RWPE2 (cell line): ENCODE data around the gene ZNF714.

Experiments used
- ATAC-seq: fragments of 200-7000 bp; cut with Tn5 transposase; 3 replicates; pipeline ENCODE4 v1.9.1; 2021; ENCODE audit warnings: low read depth
- DNase-seq: peaks from one replicate; pipeline ENCODE4 v3.0.0-alpha.2; 2020; ENCODE audit warnings: low spot score
- H3K27ac ChIP-seq: fragments of 450-650 bp; 2 replicates; pipeline ENCODE4 v1.5.1; 2017; ENCODE audit warnings: mild to moderate bottlenecking; ENCODE audit not compliant: poor library complexity, severe bottlenecking
- H3K27me3 ChIP-seq: fragments of 250-450 bp; sonication (Bioruptor Pico); 2 replicates; pipeline ENCODE4 v1.5.1; 2021; ENCODE audit warnings: mild to moderate bottlenecking, moderate library complexity; ENCODE audit not compliant: insufficient read depth, poor library complexity, severe bottlenecking
- H3K36me3 ChIP-seq: fragments of 250-450 bp; sonication (Bioruptor Pico); 2 replicates; pipeline ENCODE4 v1.5.1; 2020; ENCODE audit warnings: low read depth, mild to moderate bottlenecking, moderate library complexity
- H3K4me1 ChIP-seq: fragments of 250-450 bp; sonication (Bioruptor Pico); 2 replicates; pipeline ENCODE4 v1.5.1; 2021; ENCODE audit warnings: mild to moderate bottlenecking, moderate library complexity; ENCODE audit not compliant: insufficient read depth, poor library complexity, severe bottlenecking
- H3K4me3 ChIP-seq: fragments of 250-450 bp; sonication (Bioruptor Pico); 2 replicates; pipeline ENCODE4 v1.5.1; 2021; ENCODE audit warnings: mild to moderate bottlenecking, moderate library complexity; ENCODE audit not compliant: severe bottlenecking
- H3K9me3 ChIP-seq: fragments of 250-450 bp; sonication (Bioruptor Pico); 2 replicates; pipeline ENCODE4 v1.5.1; 2021; ENCODE audit warnings: mild to moderate bottlenecking, moderate library complexity; ENCODE audit not compliant: severe bottlenecking
- TF ChIP-seq, protein P1 (sequence below): fragments of 450-650 bp; IDR thresholded peaks from one replicate; pipeline ENCODE4 v1.5.1; 2017; ENCODE audit warnings: mild to moderate bottlenecking, moderate library complexity; ENCODE audit not compliant: poor library complexity, severe bottlenecking

Gene ZNF714

DNA sequence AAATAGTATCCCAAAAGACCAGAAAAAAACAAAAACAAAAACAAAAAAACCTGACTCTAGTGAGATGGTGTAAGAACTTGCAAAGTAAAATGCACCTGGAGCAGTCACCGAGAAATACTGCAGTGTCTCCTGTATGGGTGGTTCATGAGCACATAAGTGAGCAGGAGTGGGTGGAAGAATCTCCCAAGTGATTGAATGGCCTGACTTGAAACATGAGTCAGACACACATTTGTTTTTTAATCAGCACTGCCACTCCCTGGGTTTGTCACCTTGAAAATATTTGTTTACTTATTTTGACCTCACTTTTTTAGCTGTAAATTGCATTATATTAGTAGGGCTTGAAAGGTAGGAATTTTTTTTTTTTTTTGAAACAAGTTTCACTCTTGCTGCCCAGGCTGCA lies 61.9 kb downstream of the ZNF714 start:
- TF ChIP-seq, protein P1, sequence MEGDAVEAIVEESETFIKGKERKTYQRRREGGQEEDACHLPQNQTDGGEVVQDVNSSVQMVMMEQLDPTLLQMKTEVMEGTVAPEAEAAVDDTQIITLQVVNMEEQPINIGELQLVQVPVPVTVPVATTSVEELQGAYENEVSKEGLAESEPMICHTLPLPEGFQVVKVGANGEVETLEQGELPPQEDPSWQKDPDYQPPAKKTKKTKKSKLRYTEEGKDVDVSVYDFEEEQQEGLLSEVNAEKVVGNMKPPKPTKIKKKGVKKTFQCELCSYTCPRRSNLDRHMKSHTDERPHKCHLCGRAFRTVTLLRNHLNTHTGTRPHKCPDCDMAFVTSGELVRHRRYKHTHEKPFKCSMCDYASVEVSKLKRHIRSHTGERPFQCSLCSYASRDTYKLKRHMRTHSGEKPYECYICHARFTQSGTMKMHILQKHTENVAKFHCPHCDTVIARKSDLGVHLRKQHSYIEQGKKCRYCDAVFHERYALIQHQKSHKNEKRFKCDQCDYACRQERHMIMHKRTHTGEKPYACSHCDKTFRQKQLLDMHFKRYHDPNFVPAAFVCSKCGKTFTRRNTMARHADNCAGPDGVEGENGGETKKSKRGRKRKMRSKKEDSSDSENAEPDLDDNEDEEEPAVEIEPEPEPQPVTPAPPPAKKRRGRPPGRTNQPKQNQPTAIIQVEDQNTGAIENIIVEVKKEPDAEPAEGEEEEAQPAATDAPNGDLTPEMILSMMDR, result no peak
- Histone ChIP-seq H3K4me3 (no peak overlapping the region), H3K9me3 (no peaks in the 10 kb centered on the region), H3K27ac (no peak overlapping the region), H3K4me1 (peaks cover 12% of the 10 kb centered on the region), H3K27me3 (no peaks in the 10 kb centered on the region), H3K36me3 (peaks cover 55% of the 10 kb centered on the region)
- ATAC-seq, result no peak
- DNase-seq, result no peak

DNA sequence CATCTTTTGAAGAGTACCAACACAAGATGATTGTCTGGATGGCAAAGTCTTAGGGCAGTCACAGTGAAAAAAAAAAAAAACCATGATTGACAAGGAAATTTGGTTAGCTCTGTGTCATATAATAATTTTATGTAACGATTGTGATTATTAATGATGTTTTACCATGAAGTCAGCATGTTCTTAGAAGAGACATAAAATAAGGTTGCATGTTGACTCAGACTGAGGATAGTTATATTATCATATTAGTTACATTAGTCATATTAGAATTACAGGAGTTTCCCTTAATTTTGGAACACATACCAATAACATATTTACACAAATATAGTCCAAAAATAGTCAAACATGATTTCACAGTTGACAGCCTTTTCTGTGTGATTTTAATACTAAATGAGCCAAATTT lies 65.5 kb downstream of the ZNF714 start:
- H3K36me3 ChIP-seq, result peaks cover 83% of the 10 kb centered on the region
- TF ChIP-seq, protein P1, result no peak
- no peaks in the 10 kb centered on the region for H3K27me3 ChIP-seq
- no peak overlapping the region for H3K4me3 ChIP-seq
- peaks cover 12% of the 10 kb centered on the region for H3K4me1 ChIP-seq
- no peak overlapping the region for H3K27ac ChIP-seq
- ATAC-seq, result no peak
- no peak for DNase-seq
- H3K9me3 ChIP-seq, result no peaks in the 10 kb centered on the region

DNA sequence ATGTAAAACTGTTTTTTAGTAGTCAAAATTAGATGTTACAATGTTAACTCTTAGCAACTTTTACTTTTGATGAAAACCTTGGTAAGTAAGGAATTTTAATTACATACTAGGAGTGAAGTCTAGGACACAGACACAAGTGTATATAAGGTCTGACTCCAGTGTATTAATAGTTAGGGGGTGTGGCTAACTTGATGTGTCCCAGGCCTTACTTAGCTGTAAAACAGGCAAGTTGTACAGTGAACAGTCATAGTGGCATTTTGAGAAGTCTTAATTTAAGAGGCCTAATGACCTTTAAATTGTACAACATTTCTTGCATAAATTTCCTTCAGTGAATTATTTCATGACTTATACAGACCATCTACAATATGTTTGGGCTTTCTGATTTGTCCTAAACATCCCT lies 66.7 kb downstream of the ZNF714 start:
- Histone ChIP-seq H3K4me1 (peaks cover 4% of the 10 kb centered on the region), H3K9me3 (no peaks in the 10 kb centered on the region), H3K36me3 (peaks cover 86% of the 10 kb centered on the region), H3K4me3 (no peak overlapping the region), H3K27me3 (no peaks in the 10 kb centered on the region), H3K27ac (no peak overlapping the region)
- ATAC-seq (no peak), DNase-seq (no peak)
- TF ChIP-seq, protein P1, result no peak

DNA sequence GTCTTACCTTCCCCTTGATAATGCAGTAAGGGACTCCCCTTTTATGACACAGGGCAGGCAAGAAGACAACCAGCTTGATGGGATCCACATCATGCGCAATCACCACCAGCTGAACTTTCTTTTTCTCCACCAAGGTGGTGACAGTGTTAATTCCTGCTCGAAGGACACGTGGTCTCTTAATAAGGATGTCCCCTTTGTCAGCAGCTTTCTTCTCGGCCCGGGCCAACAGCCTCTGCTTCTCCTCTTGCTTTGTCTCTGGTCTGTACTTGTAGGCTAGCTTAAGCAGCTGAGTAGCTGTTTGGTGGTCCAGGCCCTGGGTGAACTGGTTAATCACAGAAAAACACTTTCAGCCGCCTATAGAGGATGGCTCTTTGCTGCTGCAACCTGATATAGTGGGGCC lies 67.9 kb downstream of the ZNF714 start:
- Histone ChIP-seq H3K9me3 (no peaks in the 10 kb centered on the region), H3K36me3 (peaks cover 81% of the 10 kb centered on the region), H3K27me3 (no peaks in the 10 kb centered on the region), H3K27ac (no peak overlapping the region), H3K4me1 (no peaks in the 10 kb centered on the region), H3K4me3 (no peak overlapping the region)
- DNase-seq (no peak), ATAC-seq (no peak)
- TF ChIP-seq, protein P1, result no peak

DNA sequence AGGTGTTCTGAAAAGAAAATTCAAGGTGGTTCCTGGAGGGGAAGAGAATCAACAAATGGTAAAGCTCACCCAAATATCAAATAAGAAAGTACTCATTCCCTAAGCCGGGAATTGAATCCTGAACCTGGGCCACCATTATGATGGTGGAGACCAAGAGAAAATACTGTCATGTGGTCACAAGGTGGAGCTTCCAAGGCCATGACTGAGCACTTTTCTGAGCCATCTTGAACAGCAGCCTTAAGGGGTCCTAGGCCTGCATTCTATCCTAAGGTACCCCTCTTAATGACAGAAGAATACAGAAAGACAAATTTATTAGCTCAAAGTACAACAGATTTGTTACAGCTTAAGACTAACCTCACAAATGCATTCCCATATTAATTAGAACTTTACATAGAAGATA lies 69.5 kb downstream of the ZNF714 start:
- DNase-seq, result no peak
- TF ChIP-seq, protein P1, result no peak
- Histone ChIP-seq H3K36me3 (peaks cover 66% of the 10 kb centered on the region), H3K27ac (no peak overlapping the region), H3K4me3 (no peak overlapping the region), H3K9me3 (no peaks in the 10 kb centered on the region), H3K27me3 (no peaks in the 10 kb centered on the region), H3K4me1 (no peaks in the 10 kb centered on the region)
- no peak for ATAC-seq
